Stimulated activated naive CD8-positive, alpha-beta T cell treated with anti-CD3 and anti-CD28 coated beads, Interleukin-15, Interleukin-2, amounts not matched to agents 100 U/mL and 50 U/mL, for 24 hours (primary cell): Measurements from ENCODE around the gene CDC73.
"Not testable (repeated sequence)": the region's sequence is repeated elsewhere in the genome, so short reads cannot be mapped to it uniquely, and the experiment has no call there.

ENCODE experiments used
- ATAC-seq: fragments of 150-1000 bp; cut with Tn5 transposase; one replicate; pipeline ENCODE4 v1.10.0; 2021
- DNase-seq: peaks from one replicate; pipeline ENCODE4 v3.0.0; 2021

CDC73 gene

GRCh38 chr1:193114485-193115095 is 7.2 kb upstream of the CDC73 start:
- ATAC-seq: no peak
- DNase-seq: no peak

GRCh38 chr1:193115629-193116227 is 6.1 kb upstream of the CDC73 start:
- DNase-seq: no peak
- ATAC-seq: no peak

- not testable (repeated sequence) for ATAC-seq, DNase-seq
Observed at GRCh38 chr1:193117167-193117566, 4.7 kb upstream of the CDC73 start.

GRCh38 chr1:193118194-193118593 is 3.6 kb upstream of the CDC73 start:
- no peak for ATAC-seq
- no peak for DNase-seq

GRCh38 chr1:193118803-193119730 is 2.8 kb upstream of the CDC73 start:
- ATAC-seq (no peak), DNase-seq (no peak)

- DNase-seq: no peak
- ATAC-seq: no peak
Observed at GRCh38 chr1:193120604-193121166, 1.1 kb upstream of the CDC73 start.

GRCh38 chr1:193123751-193124150 is 1.9 kb downstream of the CDC73 start:
- ATAC-seq: no peak
- DNase-seq: no peak

GRCh38 chr1:193125369-193125768 is 3.5 kb downstream of the CDC73 start:
- no peak for ATAC-seq
- DNase-seq: no peak

GRCh38 chr1:193131266-193131860 is 9.5 kb downstream of the CDC73 start:
- ATAC-seq (no peak), DNase-seq (no peak)

GRCh38 chr1:193140254-193140653 is 18.4 kb downstream of the CDC73 start:
- ATAC-seq: no peak
- no peak for DNase-seq

- DNase-seq (no peak), ATAC-seq (peak; percentile 87)
Observed at GRCh38 chr1:193141804-193142203, 20.0 kb downstream of the CDC73 start.

GRCh38 chr1:193142409-193142808 is 20.6 kb downstream of the CDC73 start:
- ATAC-seq (no peak), DNase-seq (no peak)

GRCh38 chr1:193143285-193143684 is 21.5 kb downstream of the CDC73 start:
- ATAC-seq: no peak
- no peak for DNase-seq

GRCh38 chr1:193144361-193144938 is 22.6 kb downstream of the CDC73 start:
- DNase-seq (no peak), ATAC-seq (no peak)

- no peak for ATAC-seq
- DNase-seq: no peak
Observed at GRCh38 chr1:193144999-193145398, 23.2 kb downstream of the CDC73 start.

- DNase-seq (no peak), ATAC-seq (no peak)
Observed at GRCh38 chr1:193156117-193156821, 34.4 kb downstream of the CDC73 start.

- DNase-seq (no peak), ATAC-seq (no peak)
Observed at GRCh38 chr1:193156822-193157142, 35.0 kb downstream of the CDC73 start.

GRCh38 chr1:193157360-193157759 is 35.5 kb downstream of the CDC73 start:
- ATAC-seq (no peak), DNase-seq (no peak)

GRCh38 chr1:193176113-193176512 is 54.3 kb downstream of the CDC73 start:
- DNase-seq (no peak), ATAC-seq (no peak)

- ATAC-seq: no peak
- DNase-seq: no peak
Observed at GRCh38 chr1:193176788-193177187, 55.0 kb downstream of the CDC73 start.

- DNase-seq (no peak), ATAC-seq (no peak)
Observed at GRCh38 chr1:193179094-193179493, 57.3 kb downstream of the CDC73 start.

GRCh38 chr1:193181536-193181935 is 59.7 kb downstream of the CDC73 start:
- DNase-seq (no peak), ATAC-seq (no peak)
